Subcutaneous adipose tissue (tissue), 4 donors: ENCODE data around the gene PHLPP1. TPM values are rescaled to one million over a fixed set of nuclear protein-coding genes. Genes with fewer than 3 reads are reported as not detected.

ENCODE experiments used
- total RNA-seq, 4 donors: library from RNA; depleted of rRNA; stranded (reverse); fragments of >200 nt; gene quantifications; one replicate each; pipeline ENCODE4 v1.1.0, GENCODE V29; 2016
- TF ChIP-seq, protein P1 (sequence below): fragments of 450-650 bp; IDR thresholded peaks from one replicate; pipeline ENCODE4 v1.5.1; 2016; ENCODE audit warnings: low read depth, mild to moderate bottlenecking, control low read depth, antibody characterized with exemption, moderate library complexity

PHLPP1 gene
- total RNA-seq, 4 donors from 2014 or later: 9.7 to 28.3 (median 21.2) TPM

- TF ChIP-seq, protein P1, sequence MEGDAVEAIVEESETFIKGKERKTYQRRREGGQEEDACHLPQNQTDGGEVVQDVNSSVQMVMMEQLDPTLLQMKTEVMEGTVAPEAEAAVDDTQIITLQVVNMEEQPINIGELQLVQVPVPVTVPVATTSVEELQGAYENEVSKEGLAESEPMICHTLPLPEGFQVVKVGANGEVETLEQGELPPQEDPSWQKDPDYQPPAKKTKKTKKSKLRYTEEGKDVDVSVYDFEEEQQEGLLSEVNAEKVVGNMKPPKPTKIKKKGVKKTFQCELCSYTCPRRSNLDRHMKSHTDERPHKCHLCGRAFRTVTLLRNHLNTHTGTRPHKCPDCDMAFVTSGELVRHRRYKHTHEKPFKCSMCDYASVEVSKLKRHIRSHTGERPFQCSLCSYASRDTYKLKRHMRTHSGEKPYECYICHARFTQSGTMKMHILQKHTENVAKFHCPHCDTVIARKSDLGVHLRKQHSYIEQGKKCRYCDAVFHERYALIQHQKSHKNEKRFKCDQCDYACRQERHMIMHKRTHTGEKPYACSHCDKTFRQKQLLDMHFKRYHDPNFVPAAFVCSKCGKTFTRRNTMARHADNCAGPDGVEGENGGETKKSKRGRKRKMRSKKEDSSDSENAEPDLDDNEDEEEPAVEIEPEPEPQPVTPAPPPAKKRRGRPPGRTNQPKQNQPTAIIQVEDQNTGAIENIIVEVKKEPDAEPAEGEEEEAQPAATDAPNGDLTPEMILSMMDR: no peak
Observed at GRCh38 chr18:62769216-62769615, 53.9 kb downstream of the PHLPP1 start.

GRCh38 chr18:62771494-62772270 lies 56.3 kb downstream of the PHLPP1 start:
- TF ChIP-seq, protein P1: no peak

DNA sequence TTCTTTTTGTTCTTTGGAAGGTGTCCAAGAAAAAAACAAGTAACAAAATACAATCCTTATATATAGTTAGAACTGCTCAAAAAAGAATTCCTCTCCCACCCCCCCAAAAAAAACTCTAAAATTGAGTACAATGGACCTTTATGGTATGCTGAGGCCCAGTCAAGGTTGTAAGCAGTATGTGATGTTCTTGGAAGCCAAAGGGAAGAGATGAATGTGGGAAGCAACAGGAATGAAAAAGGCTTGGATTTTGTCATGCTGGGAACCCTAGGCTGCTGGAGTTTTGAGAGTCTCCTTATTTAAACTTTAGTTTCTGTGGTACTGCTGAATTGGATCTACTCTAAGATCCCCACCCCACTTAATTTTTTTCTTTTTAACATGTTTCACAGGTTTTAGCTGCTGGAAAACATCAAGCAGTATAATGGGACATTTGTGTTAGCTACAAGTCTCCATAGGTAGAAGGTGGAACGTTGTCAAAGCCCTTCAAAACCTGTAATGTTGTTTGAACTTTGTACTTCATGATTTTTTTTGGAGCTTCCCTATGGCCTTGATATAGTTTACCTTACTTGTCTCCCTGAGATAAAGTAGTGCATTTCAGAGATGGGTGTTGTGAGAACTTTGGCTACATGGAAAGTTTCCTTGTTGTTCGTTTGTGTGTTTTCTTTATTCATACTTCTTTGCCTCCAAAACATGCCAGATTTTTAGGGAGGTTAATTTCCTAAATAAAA lies 57.7 kb downstream of the PHLPP1 start:
- TF ChIP-seq, protein P1: no peak

GRCh38 chr18:62773691-62774090 lies 58.4 kb downstream of the PHLPP1 start:
- TF ChIP-seq, protein P1: no peak

- TF ChIP-seq, protein P1: no peak
Observed at GRCh38 chr18:62776024-62776570, 60.8 kb downstream of the PHLPP1 start.

GRCh38 chr18:62777814-62778213 lies 62.5 kb downstream of the PHLPP1 start:
- TF ChIP-seq, protein P1: no peak
